GM12878 (cell line): ENCODE results near the gene ABHD2. TPM values are rescaled to one million over a fixed set of nuclear protein-coding genes. Genes with fewer than 3 reads are reported as not detected.

Source experiments
- ATAC-seq: fragments of 200-7000 bp; cut with Tn5 transposase; 3 replicates; pipeline ENCODE4 v1.9.1; 2020; ENCODE audit warnings: mild to moderate bottlenecking, moderate library complexity
- BruUV-seq: library from RNA; stranded (reverse); fragments of 400-500 nt; replicated peaks from 2 replicates; lab custom pipeline; 2021; lab: Mats Ljungman, UMichigan
- CTCF ChIA-PET: fragments of 300-600 bp; sonication (Branson Sonifier 250); formaldehyde crosslinking; extraction: SDS; loops from one replicate; lab custom pipeline; 2021; ENCODE audit warnings: inconsistent platforms; lab: Yijun Ruan, JAX
- POLR2A ChIA-PET: fragments of 350-600 bp; formaldehyde crosslinking; extraction: SDS; loops from one replicate; lab custom pipeline; 2021; ENCODE audit warnings: inconsistent platforms; lab: Charles Lee
- RAD21 ChIA-PET: fragments of 300-600 bp; sonication (Branson Sonifier 250); formaldehyde crosslinking; loops from one replicate; lab custom pipeline; 2023; ENCODE audit warnings: antibody characterized with exemption; ENCODE audit not compliant: unreplicated experiment; lab: Charles Lee
- SMC1A ChIA-PET: fragments of 300-600 bp; sonication (Branson Sonifier 250); formaldehyde crosslinking; loops from one replicate; lab custom pipeline; 2023; ENCODE audit not compliant: unreplicated experiment, uncharacterized antibody; lab: Charles Lee
- DNase-seq: peaks from one replicate; pipeline ENCODE4 v3.0.0-alpha.2; 2011; ENCODE audit warnings: low read depth, low spot score
- FAIRE-seq: peaks from 3 replicates; lab custom pipeline; 2011; peaks lifted over from hg19 to GRCh38; lab: Jason Lieb, UNC
- H2AFZ ChIP-seq: 2 replicates; pipeline ENCODE4 v1.6.0; 2011; ENCODE audit warnings: low read depth, low read length, control low read depth; ENCODE audit not compliant: control insufficient read depth
- H3K27ac ChIP-seq: 2 replicates; pipeline ENCODE4 v1.5.1; 2011; ENCODE audit warnings: control low read depth; ENCODE audit not compliant: control insufficient read depth, insufficient read depth
- H3K27me3 ChIP-seq, 2 experiments: replicated peaks in 1 of 2; 2 replicates each; pipeline versions ENCODE4 v1.6.0 to v1.6.1; 2011; ENCODE audit warnings: low read length in 1 of 2; ENCODE audit not compliant: control insufficient read depth in 2 of 2, insufficient read depth in 2 of 2
- H3K36me3 ChIP-seq, 2 experiments: 2 replicates each; pipeline ENCODE4 v1.5.1; 2011; ENCODE audit warnings: low read length in 1 of 2; ENCODE audit not compliant: control insufficient read depth in 2 of 2, insufficient read depth in 2 of 2
- H3K4me1 ChIP-seq: 2 replicates; pipeline ENCODE4 v1.6.1; 2011; ENCODE audit warnings: mild to moderate bottlenecking, low read length, moderate library complexity, mixed read lengths; ENCODE audit not compliant: control insufficient read depth, insufficient read depth
- H3K4me2 ChIP-seq: 2 replicates; pipeline ENCODE4 v1.6.0; 2011; ENCODE audit warnings: control low read depth; ENCODE audit not compliant: control insufficient read depth, insufficient read depth
- H3K4me3 ChIP-seq: fragments of 200-600 bp; sonication (generic); 2 replicates; pipeline ENCODE4 v1.5.1; 2016
- H3K79me2 ChIP-seq: 2 replicates; pipeline ENCODE4 v1.6.0; 2011; ENCODE audit warnings: low read length; ENCODE audit not compliant: control insufficient read depth, insufficient read depth
- H3K9ac ChIP-seq: 2 replicates; pipeline ENCODE4 v1.8.0; 2011; ENCODE audit warnings: low read length, control low read depth, mixed read lengths; ENCODE audit not compliant: control insufficient read depth, insufficient read depth
- H3K9me3 ChIP-seq: replicated peaks from 3 replicates; pipeline ENCODE4 v1.5.1; 2011; ENCODE audit warnings: mild to moderate bottlenecking, low read length; ENCODE audit not compliant: control insufficient read depth, insufficient read depth
- H4K20me1 ChIP-seq: 2 replicates; pipeline ENCODE4 v1.6.0; 2011; ENCODE audit not compliant: control insufficient read depth, insufficient read depth
- CREB1 ChIP-seq: IDR thresholded peaks from 2 replicates; pipeline ENCODE4 v1.6.1; 2012; ENCODE audit warnings: low read depth, mild to moderate bottlenecking, inconsistent platforms
- EZH2 ChIP-seq: IDR thresholded peaks from 2 replicates; pipeline ENCODE4 v1.6.1; 2012; ENCODE audit warnings: low read depth, mild to moderate bottlenecking, control low read depth, inconsistent platforms, low read length, borderline replicate concordance; ENCODE audit not compliant: control insufficient read depth
- HDGF ChIP-seq: fragments of 450-650 bp; IDR thresholded peaks from 2 replicates; pipeline ENCODE4 v1.6.1; 2016; ENCODE audit warnings: antibody characterized with exemption
- SIX5 ChIP-seq: IDR thresholded peaks from 2 replicates; pipeline ENCODE4 v1.6.1; 2011; ENCODE audit warnings: mild to moderate bottlenecking, low read depth, low read length, moderate library complexity; ENCODE audit not compliant: severe bottlenecking
- SKIL ChIP-seq: fragments of 450-650 bp; IDR thresholded peaks from 2 replicates; pipeline ENCODE4 v1.6.1; 2017; ENCODE audit warnings: mild to moderate bottlenecking, low read depth, inconsistent platforms; ENCODE audit not compliant: poor library complexity, severe bottlenecking
- TBL1XR1 ChIP-seq: IDR thresholded peaks from 2 replicates; pipeline ENCODE4 v1.6.1; 2012; ENCODE audit warnings: low read depth, low read length, improper control_type of control experiment
- TCF12 ChIP-seq: IDR thresholded peaks from 2 replicates; pipeline ENCODE4 v1.6.1; 2011; ENCODE audit warnings: low read depth, mild to moderate bottlenecking, low read length
- USF1 ChIP-seq: IDR thresholded peaks from 2 replicates; pipeline ENCODE4 v1.6.1; 2011; ENCODE audit warnings: borderline replicate concordance, low read depth, mild to moderate bottlenecking, moderate library complexity, mixed read lengths, low read length; ENCODE audit not compliant: insufficient read depth; ENCODE audit errors: extremely low read length
- WGBS: methylation state at CpG from one replicate; pipeline ENCODE4 v1.1.6; 2016; ENCODE audit warnings: low lambda C conversion rate; ENCODE audit not compliant: insufficient replicate concordance, insufficient coverage; ENCODE audit errors: missing lambda C conversion rate; 5-methylcytosine and 5-hydroxymethylcytosine counted together
- in situ Hi-C: fragments of 300-500 bp; cut with MboI; formaldehyde crosslinking; loops from 9 replicates; pipeline ENCODE4 v1.14.3; 2018; ENCODE audit warnings: mixed read lengths
- intact Hi-C: fragments of 100-400 bp; cut with micrococcal nuclease; formaldehyde crosslinking; loops from one replicate; pipeline ENCODE4 v1.14.2; 2022; ENCODE audit not compliant: unreplicated experiment
- polyA plus RNA-seq, 11 experiments: library from polyadenylated mRNA; depleted of rRNA in 4 of 11; unstranded in 6 of 11; stranded (reverse) in 5 of 11; fragments of >200 nt; fragmentation: Nextera tagmentation in 4 of 11; fragmentation: Illumina TruSeq in 1 of 11; extraction: Ambion mirVana in 4 of 11; extraction: Trizol in 1 of 11; gene quantifications; 1 replicate in 1 of 11; 2 replicates in 10 of 11; pipeline versions ENCODE4 v1.2.1 to v1.2.3, GENCODE V29; 2011 to 2016; ENCODE audit warnings: inconsistent platforms in 2 of 11, missing spikeins in 2 of 11, low read depth in 1 of 11
- total RNA-seq, 4 experiments: library from RNA; depleted of rRNA in 3 of 4; stranded (reverse); fragments of >200 nt in 3 of 4; fragmentation: Illumina TruSeq in 1 of 4; extraction: Trizol in 1 of 4; gene quantifications; 2 replicates each; pipeline versions ENCODE4 v1.2.1 to v1.2.3, GENCODE V29; 2013 to 2021
- TF ChIP-seq, protein P1 (sequence below): IDR thresholded peaks from 2 replicates; pipeline ENCODE4 v1.6.1; 2011; ENCODE audit warnings: low read depth, low read length, improper control_type of control experiment, borderline replicate concordance

Gene ABHD2
- total and polyA plus RNA-seq, 10 of the 15 experiments (the other 5 are each of a cell fraction or from before 2014, with no cell fraction given) = 1.2 to 33.6 (median 20.4) TPM

- Histone ChIP-seq H3K27ac (no peak overlapping the region), H2AFZ (no peak overlapping the region), H4K20me1 (no peaks in the 10 kb centered on the region), H3K36me3 (no peaks in the 10 kb centered on the region), H3K4me2 (no peak overlapping the region), H3K9me3 (no peaks in the 10 kb centered on the region), H3K27me3 (no peaks in the 10 kb centered on the region), H3K9ac (no peak overlapping the region), H3K79me2 (no peaks in the 10 kb centered on the region), H3K4me3 (no peak overlapping the region), H3K4me1 (no peaks in the 10 kb centered on the region)
- RAD21 ChIA-PET = no interaction called here
- CTCF ChIA-PET = no interaction called here
- no TSS peak for BruUV-seq
- POLR2A ChIA-PET = no interaction called here
- intact Hi-C loops (no loop called here), in situ Hi-C loops (no loop called here)
- no peak for TF ChIP-seq HDGF
- TF ChIP-seq CREB1 = no peak
- no peak for TF ChIP-seq TBL1XR1
- TF ChIP-seq, protein P1, sequence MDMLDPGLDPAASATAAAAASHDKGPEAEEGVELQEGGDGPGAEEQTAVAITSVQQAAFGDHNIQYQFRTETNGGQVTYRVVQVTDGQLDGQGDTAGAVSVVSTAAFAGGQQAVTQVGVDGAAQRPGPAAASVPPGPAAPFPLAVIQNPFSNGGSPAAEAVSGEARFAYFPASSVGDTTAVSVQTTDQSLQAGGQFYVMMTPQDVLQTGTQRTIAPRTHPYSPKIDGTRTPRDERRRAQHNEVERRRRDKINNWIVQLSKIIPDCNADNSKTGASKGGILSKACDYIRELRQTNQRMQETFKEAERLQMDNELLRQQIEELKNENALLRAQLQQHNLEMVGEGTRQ = no peak
- TF ChIP-seq USF1 = no peak
- no peak for TF ChIP-seq TCF12
- TF ChIP-seq SKIL = no peak
- no peak for TF ChIP-seq SIX5
- no peak for TF ChIP-seq EZH2
- SMC1A ChIA-PET = interaction anchor here (1.0 kb wide), 1 partner anchor 18 kb away, joined by 3 read pairs; no protein-coding TSS in a partner anchor
- DNase-seq (no peak), FAIRE-seq (no peak), ATAC-seq (no peak)
- 45% methylated on average over 14 of the region's 14 CpGs for WGBS
Observed at GRCh38 chr15:89226359-89227221, 138.3 kb downstream of the ABHD2 start.
